IMR-90 (cell line): Measurements from ENCODE around the gene DOCK4. TPM values are rescaled to one million over a fixed set of nuclear protein-coding genes. Genes with fewer than 3 reads are reported as not detected.

Experiments used
- ATAC-seq: fragments of 200-7000 bp; cut with Tn5 transposase; 2 replicates; pipeline ENCODE4 v1.9.1; 2020; ENCODE audit warnings: low read depth, mild to moderate bottlenecking, moderate library complexity
- BruUV-seq: library from RNA; stranded (reverse); fragments of 400-500 nt; replicated peaks from 2 replicates; lab custom pipeline; 2021; lab: Mats Ljungman, UMichigan
- CTCF ChIA-PET: fragments of 300-600 bp; formaldehyde crosslinking; extraction: SDS; loops from one replicate; lab custom pipeline; 2021; ENCODE audit warnings: antibody characterized with exemption; lab: Yijun Ruan, JAX
- POLR2A ChIA-PET: fragments of 300-600 bp; sonication (Branson Sonifier 250); formaldehyde crosslinking; loops from one replicate; lab custom pipeline; 2022; ENCODE audit warnings: antibody characterized with exemption; ENCODE audit not compliant: unreplicated experiment; lab: Charles Lee
- DNase-seq: peaks from one replicate; pipeline ENCODE4 v3.0.0; 2013
- H2AFZ ChIP-seq: replicated peaks from 2 replicates; pipeline ENCODE3; 2013; ENCODE audit warnings: low read length, mild to moderate bottlenecking; ENCODE audit not compliant: poor library complexity
- H2AK5ac ChIP-seq: 2 replicates; pipeline ENCODE4 v1.6.1; 2013; ENCODE audit warnings: low read depth, low read length, inconsistent platforms
- H2AK9ac ChIP-seq: replicated peaks from 2 replicates; pipeline ENCODE3; 2013; ENCODE audit warnings: mild to moderate bottlenecking, low read depth, low read length, moderate library complexity; ENCODE audit not compliant: poor library complexity
- H2BK120ac ChIP-seq: 2 replicates; pipeline ENCODE4 v1.6.1; 2013; ENCODE audit warnings: low read depth, low read length, inconsistent platforms
- H2BK15ac ChIP-seq: 3 replicates; pipeline ENCODE4 v1.6.1; 2013; ENCODE audit warnings: low read depth, low read length, inconsistent platforms
- H2BK20ac ChIP-seq: 2 replicates; pipeline ENCODE4 v1.6.1; 2013; ENCODE audit warnings: low read depth, mild to moderate bottlenecking, inconsistent platforms, low read length, moderate library complexity
- H2BK5ac ChIP-seq: 2 replicates; pipeline ENCODE4 v1.6.1; 2013; ENCODE audit warnings: mild to moderate bottlenecking, low read depth, low read length, inconsistent platforms; ENCODE audit not compliant: poor library complexity, severe bottlenecking
- H3K14ac ChIP-seq: replicated peaks from 2 replicates; pipeline ENCODE4 v1.6.1; 2013; ENCODE audit warnings: low read depth, low read length, inconsistent platforms
- H3K18ac ChIP-seq: 2 replicates; pipeline ENCODE4 v1.6.1; 2013; ENCODE audit warnings: low read depth, low read length, control low read depth
- H3K23ac ChIP-seq: 2 replicates; pipeline ENCODE4 v1.6.1; 2013; ENCODE audit warnings: low read depth, low read length, inconsistent platforms
- H3K27ac ChIP-seq: 2 replicates; pipeline ENCODE4 v1.5.1; 2013; ENCODE audit warnings: mild to moderate bottlenecking, control low read depth, low read length; ENCODE audit not compliant: insufficient read depth
- H3K27me3 ChIP-seq: 2 replicates; pipeline ENCODE4 v1.6.1; 2013; ENCODE audit warnings: low read length; ENCODE audit not compliant: control insufficient read depth, insufficient read depth
- H3K36me3 ChIP-seq: 2 replicates; pipeline ENCODE4 v1.6.1; 2013; ENCODE audit warnings: low read length, mixed read lengths; ENCODE audit not compliant: control insufficient read depth, insufficient read depth
- H3K4ac ChIP-seq: 2 replicates; pipeline ENCODE4 v1.6.1; 2013; ENCODE audit warnings: low read depth, low read length, inconsistent platforms
- H3K4me1 ChIP-seq: 2 replicates; pipeline ENCODE4 v1.6.1; 2013; ENCODE audit warnings: low read length, mixed read lengths; ENCODE audit not compliant: control insufficient read depth, insufficient read depth
- H3K4me2 ChIP-seq: 2 replicates; pipeline ENCODE4 v1.6.1; 2013; ENCODE audit warnings: low read depth, mild to moderate bottlenecking, control low read depth, low read length, moderate library complexity
- H3K4me3 ChIP-seq: 2 replicates; pipeline ENCODE4 v1.5.1; 2013; ENCODE audit warnings: low read depth, mild to moderate bottlenecking, control low read depth, low read length, moderate library complexity; ENCODE audit not compliant: insufficient read depth
- H3K56ac ChIP-seq: 2 replicates; pipeline ENCODE4 v1.6.1; 2013; ENCODE audit warnings: low read length, inconsistent platforms; ENCODE audit not compliant: insufficient read depth; ENCODE audit errors: extremely low read depth
- H3K79me1 ChIP-seq, 2 experiments: 2 replicates each; pipeline ENCODE4 v1.6.1; 2013; ENCODE audit warnings: low read length in 2 of 2, inconsistent platforms in 1 of 2, low read depth in 1 of 2
- H3K9ac ChIP-seq: 2 replicates; pipeline ENCODE4 v1.6.1; 2013; ENCODE audit warnings: low read depth, low read length, control low read depth
- H3K9me1 ChIP-seq: 2 replicates; pipeline ENCODE4 v1.6.1; 2013; ENCODE audit warnings: low read length, inconsistent platforms; ENCODE audit not compliant: insufficient read depth
- H3K9me3 ChIP-seq: 2 replicates; pipeline ENCODE4 v1.6.1; 2013; ENCODE audit warnings: low read length; ENCODE audit not compliant: control insufficient read depth, insufficient read depth
- H4K20me1 ChIP-seq: 2 replicates; pipeline ENCODE4 v1.6.1; 2013; ENCODE audit warnings: low read length, inconsistent platforms; ENCODE audit not compliant: insufficient read depth
- H4K5ac ChIP-seq: 2 replicates; pipeline ENCODE4 v1.6.1; 2013; ENCODE audit warnings: mild to moderate bottlenecking, low read depth, low read length, control low read depth
- H4K8ac ChIP-seq, 2 experiments: 2 replicates each; pipeline ENCODE4 v1.6.1; 2013; ENCODE audit warnings: low read depth in 2 of 2, low read length in 2 of 2, control low read depth in 1 of 2, inconsistent platforms in 1 of 2
- H4K91ac ChIP-seq: 2 replicates; pipeline ENCODE4 v1.6.1; 2013; ENCODE audit warnings: low read depth, low read length, inconsistent platforms; ENCODE audit not compliant: insufficient read depth
- BHLHE40 ChIP-seq: fragments of 150-350 bp; IDR thresholded peaks from 2 replicates; pipeline ENCODE4 v1.6.1; 2016; ENCODE audit warnings: mild to moderate bottlenecking, low read depth, low read length
- MAFK ChIP-seq: IDR thresholded peaks from 2 replicates; pipeline ENCODE4 v1.6.1; 2012; ENCODE audit warnings: low read depth, low read length, improper control_type of control experiment
- MXI1 ChIP-seq: IDR thresholded peaks from 2 replicates; pipeline ENCODE4 v1.6.1; 2012; ENCODE audit warnings: low read depth, mild to moderate bottlenecking, low read length, moderate library complexity, borderline replicate concordance
- WGBS, 2 experiments: methylation state at CpG; one replicate each; pipeline versions ENCODE4 v1.1.5 to v1.1.7; 2013; ENCODE audit warnings: missing lambda C conversion rate in 2 of 2; ENCODE audit not compliant: insufficient read length in 1 of 2; ENCODE audit errors: extremely low coverage in 2 of 2; 5-methylcytosine and 5-hydroxymethylcytosine counted together
- dilution Hi-C: fragments of 300-500 bp; cut with HindIII; formaldehyde crosslinking; loops from one replicate; pipeline ENCODE4 v1.14.3; 2018; ENCODE audit warnings: low sequenced_read_pairs; ENCODE audit not compliant: unreplicated experiment
- in situ Hi-C: fragments of 300-500 bp; cut with MboI; formaldehyde crosslinking; loops from 3 replicates; pipeline ENCODE4 v1.14.3; 2019; ENCODE audit warnings: low sequenced_read_pairs, inconsistent platforms, mixed read lengths
- intact Hi-C: fragments of 100-400 bp; cut with micrococcal nuclease; formaldehyde crosslinking; loops from 2 replicates; pipeline ENCODE4 v1.10.0; 2022
- polyA plus RNA-seq, 3 experiments: library from polyadenylated mRNA; depleted of rRNA; stranded (reverse); fragments of >200 nt; gene quantifications; 2 replicates each; pipeline ENCODE4 v1.2.3, GENCODE V29; 2012; ENCODE audit warnings: low replicate concordance in 1 of 3
- total RNA-seq: library from RNA; depleted of rRNA; stranded (reverse); fragments of >200 nt; gene quantifications from 2 replicates; pipeline ENCODE4 v1.2.3, GENCODE V29; 2012
- TF ChIP-seq, protein P1 (sequence below): fragments of 150-350 bp; IDR thresholded peaks from 2 replicates; pipeline ENCODE4 v1.6.1; 2016; ENCODE audit warnings: low read depth, mild to moderate bottlenecking, low read length, moderate library complexity, borderline replicate concordance

The DOCK4 gene
- total and polyA plus RNA-seq, 2 of the 4 experiments (the other 2 are of a cell fraction): 4.4 to 12.2 TPM

DNA sequence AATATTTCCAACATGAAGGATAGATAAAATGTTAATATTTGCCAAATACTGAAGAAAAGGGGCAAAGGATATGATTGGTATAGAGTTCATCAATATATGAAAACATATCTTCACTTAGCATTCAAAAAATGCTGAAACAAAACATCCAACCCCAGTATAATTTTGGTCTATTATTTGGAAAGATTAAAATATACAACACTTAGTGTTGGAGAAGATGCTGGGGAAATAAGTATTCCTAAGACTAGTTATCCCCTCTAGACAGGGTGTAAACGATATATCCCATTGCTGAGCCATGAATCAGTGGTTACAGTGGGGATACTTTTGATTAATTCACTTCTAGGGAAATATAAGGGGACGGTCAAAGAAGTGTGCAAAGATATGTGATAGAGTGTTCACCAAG lies 456.6 kb downstream of the DOCK4 start:
- H2AK9ac ChIP-seq: no peak overlapping the region
- no peak overlapping the region for H2BK20ac ChIP-seq
- H3K23ac ChIP-seq: no peak overlapping the region
- dilution Hi-C loops: no loop called here
- H2AK5ac ChIP-seq: no peak overlapping the region
- H3K56ac ChIP-seq: no peak overlapping the region
- H3K4ac ChIP-seq: no peak overlapping the region
- no peak overlapping the region for H2BK120ac ChIP-seq
- no peak overlapping the region for H2AFZ ChIP-seq
- H2BK5ac ChIP-seq: no peak overlapping the region
- intact Hi-C loops: no loop called here
- no peaks in the 10 kb centered on the region for H4K20me1 ChIP-seq
- H3K18ac ChIP-seq: no peak overlapping the region
- H2BK15ac ChIP-seq: no peak overlapping the region
- no peak overlapping the region for H3K14ac ChIP-seq
- no TSS peak for BruUV-seq
- no peak overlapping the region for H3K27ac ChIP-seq
- H4K5ac ChIP-seq: no peak overlapping the region
- TF ChIP-seq BHLHE40: no peak
- no peak for TF ChIP-seq MXI1
- no peak for TF ChIP-seq MAFK
- TF ChIP-seq, protein P1, sequence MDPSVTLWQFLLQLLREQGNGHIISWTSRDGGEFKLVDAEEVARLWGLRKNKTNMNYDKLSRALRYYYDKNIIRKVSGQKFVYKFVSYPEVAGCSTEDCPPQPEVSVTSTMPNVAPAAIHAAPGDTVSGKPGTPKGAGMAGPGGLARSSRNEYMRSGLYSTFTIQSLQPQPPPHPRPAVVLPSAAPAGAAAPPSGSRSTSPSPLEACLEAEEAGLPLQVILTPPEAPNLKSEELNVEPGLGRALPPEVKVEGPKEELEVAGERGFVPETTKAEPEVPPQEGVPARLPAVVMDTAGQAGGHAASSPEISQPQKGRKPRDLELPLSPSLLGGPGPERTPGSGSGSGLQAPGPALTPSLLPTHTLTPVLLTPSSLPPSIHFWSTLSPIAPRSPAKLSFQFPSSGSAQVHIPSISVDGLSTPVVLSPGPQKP: no peak
- H3K9me1 ChIP-seq: no peaks in the 10 kb centered on the region
- H3K36me3 ChIP-seq: peaks cover 3% of the 10 kb centered on the region; the same call in 1 of the 2 replicates
- no peak overlapping the region for H3K4me3 ChIP-seq
- H3K79me1 ChIP-seq: no peaks in the 10 kb centered on the region
- in situ Hi-C loops: loop anchor here (10.0 to 25.0 kb wide), 4 partner anchors 463 to 1138 kb away; partner anchors contain the start of genes DOCK4 and ZNF277
- DNase-seq (no peak), ATAC-seq (no peak)
- ChIA-PET CTCF (no interaction called here), POLR2A (no interaction called here)
- no peaks in the 10 kb centered on the region for H3K9me3 ChIP-seq
- no peaks in the 10 kb centered on the region for H3K4me1 ChIP-seq
- no peak overlapping the region for H4K91ac ChIP-seq
- no CpG with 5 or more reads among the region's 2 CpGs for whole genome bisulfite sequencing, 2 experiments
- no peak overlapping the region for H4K8ac ChIP-seq
- no peaks in the 10 kb centered on the region for H3K27me3 ChIP-seq
- no peak overlapping the region for H3K4me2 ChIP-seq
- H3K9ac ChIP-seq: no peak overlapping the region
